ENCODE data around the gene MRPS27.

The MRPS27 gene

DNA sequence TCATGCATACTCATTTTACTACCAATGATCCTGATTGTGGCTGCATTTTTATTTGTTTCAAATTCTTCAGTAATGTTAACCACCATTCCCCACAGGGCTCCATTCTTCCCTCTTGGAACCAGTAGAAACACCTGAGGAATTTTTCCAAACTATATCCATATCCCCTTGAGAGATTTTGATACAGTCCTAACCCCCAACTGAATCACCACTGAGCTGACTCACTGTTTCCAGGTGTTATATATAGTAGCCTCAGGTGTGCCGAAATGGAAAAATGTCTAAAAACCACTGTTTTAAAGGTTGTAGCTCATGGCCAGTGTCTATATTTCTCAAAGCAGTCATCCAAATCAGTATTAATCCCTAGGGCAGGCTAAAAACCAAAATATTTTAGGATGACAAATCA lies 85.2 kb downstream of the MRPS27 start:
- no peak for DNase-seq (ENCODE audit: low read depth)
- H3K4me3 ChIP-seq (ENCODE audit: control insufficient read depth, low read depth, low read length), result no peak overlapping the region
- TF ChIP-seq, protein P1, sequence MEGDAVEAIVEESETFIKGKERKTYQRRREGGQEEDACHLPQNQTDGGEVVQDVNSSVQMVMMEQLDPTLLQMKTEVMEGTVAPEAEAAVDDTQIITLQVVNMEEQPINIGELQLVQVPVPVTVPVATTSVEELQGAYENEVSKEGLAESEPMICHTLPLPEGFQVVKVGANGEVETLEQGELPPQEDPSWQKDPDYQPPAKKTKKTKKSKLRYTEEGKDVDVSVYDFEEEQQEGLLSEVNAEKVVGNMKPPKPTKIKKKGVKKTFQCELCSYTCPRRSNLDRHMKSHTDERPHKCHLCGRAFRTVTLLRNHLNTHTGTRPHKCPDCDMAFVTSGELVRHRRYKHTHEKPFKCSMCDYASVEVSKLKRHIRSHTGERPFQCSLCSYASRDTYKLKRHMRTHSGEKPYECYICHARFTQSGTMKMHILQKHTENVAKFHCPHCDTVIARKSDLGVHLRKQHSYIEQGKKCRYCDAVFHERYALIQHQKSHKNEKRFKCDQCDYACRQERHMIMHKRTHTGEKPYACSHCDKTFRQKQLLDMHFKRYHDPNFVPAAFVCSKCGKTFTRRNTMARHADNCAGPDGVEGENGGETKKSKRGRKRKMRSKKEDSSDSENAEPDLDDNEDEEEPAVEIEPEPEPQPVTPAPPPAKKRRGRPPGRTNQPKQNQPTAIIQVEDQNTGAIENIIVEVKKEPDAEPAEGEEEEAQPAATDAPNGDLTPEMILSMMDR (conservative IDR thresholded peaks at IDR 0.05; ENCODE audit: control insufficient read depth, insufficient read depth, low read depth, low read length), result no peak

DNA sequence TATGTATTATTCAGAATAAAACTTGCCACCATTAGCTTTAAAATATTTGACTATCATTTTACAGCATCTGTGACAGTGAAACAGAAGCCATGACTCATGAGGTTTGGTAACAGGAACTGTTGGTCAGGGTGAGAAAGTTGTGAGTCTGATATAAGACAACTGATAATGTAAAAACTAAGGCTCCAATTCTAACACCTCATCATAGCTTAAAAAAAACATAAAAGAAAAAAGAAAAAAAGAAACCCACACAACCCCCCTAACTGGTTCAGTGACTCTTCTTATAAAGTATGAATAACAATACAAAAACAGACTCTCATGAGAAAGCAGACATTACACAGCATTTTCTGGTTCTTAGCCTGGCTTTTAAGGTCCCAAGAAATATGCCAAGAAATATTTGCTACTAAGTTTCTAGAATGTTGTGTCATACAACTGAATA lies 85.8 kb downstream of the MRPS27 start:
- TF ChIP-seq, protein P1 (conservative IDR thresholded peaks at IDR 0.05; ENCODE audit: control insufficient read depth, insufficient read depth, low read depth, low read length), result no peak
- H3K4me3 ChIP-seq (ENCODE audit: control insufficient read depth, low read depth, low read length), result no peak overlapping the region
- DNase-seq (ENCODE audit: low read depth), result peak; percentile 67

- TF ChIP-seq, protein P1 (conservative IDR thresholded peaks at IDR 0.05; ENCODE audit: control insufficient read depth, insufficient read depth, low read depth, low read length), result no peak
- H3K4me3 ChIP-seq (ENCODE audit: control insufficient read depth, low read depth, low read length), result no peak overlapping the region
- DNase-seq (ENCODE audit: low read depth), result no peak
Observed at GRCh38 chr5:72233835-72234234, 86.2 kb downstream of the MRPS27 start.

GRCh38 chr5:72232838-72233237 lies 87.2 kb downstream of the MRPS27 start:
- DNase-seq (ENCODE audit: low read depth), result no peak
- TF ChIP-seq, protein P1 (conservative IDR thresholded peaks at IDR 0.05; ENCODE audit: control insufficient read depth, insufficient read depth, low read depth, low read length), result no peak
- H3K4me3 ChIP-seq (ENCODE audit: control insufficient read depth, low read depth, low read length), result no peak overlapping the region

DNA sequence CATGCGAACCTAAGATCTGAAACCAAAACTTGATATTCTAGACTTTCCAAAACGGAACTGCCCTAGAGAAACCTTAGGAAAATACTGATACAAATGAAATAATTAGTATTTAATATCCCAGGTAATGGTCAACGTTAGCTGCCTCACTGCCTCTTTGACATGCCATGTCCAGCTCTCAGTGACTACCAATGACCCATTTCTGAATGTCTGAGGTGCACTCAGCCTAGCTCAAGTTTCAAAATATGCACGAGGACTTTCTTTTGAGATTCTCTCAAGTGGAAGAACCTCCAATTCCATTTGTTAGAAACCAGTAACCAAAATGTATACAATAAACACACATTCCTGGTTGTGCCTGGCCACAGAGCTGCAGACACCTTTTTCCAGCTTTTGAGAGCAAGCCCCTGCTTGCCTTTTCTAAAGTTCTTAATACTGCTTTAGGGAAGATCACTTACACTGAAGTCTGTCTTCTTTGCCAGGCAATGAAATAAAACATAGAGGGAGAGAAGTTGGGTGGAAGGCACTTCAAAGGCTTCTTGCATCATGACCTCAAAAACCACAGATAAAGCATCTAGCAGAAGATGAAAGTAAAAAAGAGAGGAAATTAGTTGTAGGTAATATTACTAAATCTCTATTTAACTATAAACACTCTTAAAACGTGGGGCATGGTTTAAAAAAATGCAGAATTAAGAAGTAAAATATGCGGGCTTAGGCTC lies 87.9 kb downstream of the MRPS27 start:
- H3K4me3 ChIP-seq (ENCODE audit: control insufficient read depth, low read depth, low read length), result no peak overlapping the region
- DNase-seq (ENCODE audit: low read depth), result no peak
- TF ChIP-seq, protein P1 (conservative IDR thresholded peaks at IDR 0.05; ENCODE audit: control insufficient read depth, insufficient read depth, low read depth, low read length), result no peak

GRCh38 chr5:72228960-72229359 lies 91.1 kb downstream of the MRPS27 start:
- TF ChIP-seq, protein P1 (conservative IDR thresholded peaks at IDR 0.05; ENCODE audit: control insufficient read depth, insufficient read depth, low read depth, low read length), result no peak
- H3K4me3 ChIP-seq (ENCODE audit: control insufficient read depth, low read depth, low read length), result no peak overlapping the region
- no peak for DNase-seq (ENCODE audit: low read depth)
